DOHH2 (cell line): Measurements from ENCODE around the gene LPAR1.

Experiments used
- H3F3A ChIP-seq: fragments of 200-600 bp; sonication (generic), shearing (Covaris generic); 2 replicates; pipeline ENCODE4 v1.6.0; 2016; ENCODE audit warnings: antibody characterized with exemption, mild to moderate bottlenecking; ENCODE audit not compliant: control insufficient read depth, insufficient read depth
- H3K27ac ChIP-seq: fragments of 200-600 bp; sonication (generic); 2 replicates; pipeline ENCODE4 v1.5.1; 2014; ENCODE audit warnings: low read depth, mild to moderate bottlenecking, low read length, moderate library complexity
- H3K27me3 ChIP-seq: fragments of 200-600 bp; sonication (generic); 2 replicates; pipeline ENCODE4 v1.6.1; 2014; ENCODE audit warnings: mild to moderate bottlenecking, low read length, mixed read lengths; ENCODE audit not compliant: control insufficient read depth
- H3K36me3 ChIP-seq: fragments of 200-600 bp; sonication (generic); 2 replicates; pipeline ENCODE4 v1.6.1; 2014; ENCODE audit warnings: mild to moderate bottlenecking, low read length, moderate library complexity, mixed read lengths; ENCODE audit not compliant: control insufficient read depth
- H3K4me1 ChIP-seq: fragments of 200-600 bp; sonication (generic); 2 replicates; pipeline ENCODE4 v1.6.1; 2014; ENCODE audit warnings: mild to moderate bottlenecking, low read length, mixed read lengths; ENCODE audit not compliant: control insufficient read depth
- H3K4me2 ChIP-seq: fragments of 200-600 bp; sonication (generic); 2 replicates; pipeline ENCODE4 v1.6.0; 2014; ENCODE audit warnings: mild to moderate bottlenecking, low read length, moderate library complexity
- H3K4me3 ChIP-seq: fragments of 200-600 bp; sonication (generic); 2 replicates; pipeline ENCODE4 v1.5.1; 2014; ENCODE audit warnings: mild to moderate bottlenecking, low read length, mixed read lengths
- H3K79me2 ChIP-seq: fragments of 200-600 bp; sonication (generic); 2 replicates; pipeline ENCODE4 v1.6.1; 2014; ENCODE audit warnings: mild to moderate bottlenecking, low read length, mixed read lengths; ENCODE audit not compliant: control insufficient read depth
- H3K9me2 ChIP-seq: fragments of 200-600 bp; sonication (generic); replicated peaks from 2 replicates; pipeline ENCODE4 v1.6.1; 2014; ENCODE audit warnings: mild to moderate bottlenecking, low read length, mixed read lengths; ENCODE audit not compliant: control insufficient read depth
- H3K9me3 ChIP-seq: fragments of 200-600 bp; sonication (generic); 2 replicates; pipeline ENCODE4 v1.6.1; 2014; ENCODE audit warnings: antibody characterized with exemption, low read length, mixed read lengths; ENCODE audit not compliant: control insufficient read depth, insufficient read depth
- H4K20me1 ChIP-seq: fragments of 200-600 bp; sonication (generic); 2 replicates; pipeline ENCODE4 v1.6.0; 2014; ENCODE audit warnings: low read depth, mild to moderate bottlenecking, antibody characterized with exemption, low read length, moderate library complexity; ENCODE audit not compliant: control insufficient read depth, insufficient read depth
- CTCF ChIP-seq: fragments of 200-600 bp; sonication (generic); IDR thresholded peaks from one replicate; pipeline ENCODE4 v1.5.1; 2014; ENCODE audit warnings: antibody characterized with exemption, mild to moderate bottlenecking, low read depth, low read length; ENCODE audit not compliant: poor library complexity, severe bottlenecking
- EZH2phosphoT487 ChIP-seq: fragments of 200-600 bp; sonication (generic); IDR thresholded peaks from 2 replicates; pipeline ENCODE4 v1.6.1; 2017; ENCODE audit warnings: borderline replicate concordance, mild to moderate bottlenecking, antibody characterized with exemption, low read length, moderate library complexity, mixed read lengths

LPAR1 gene

GRCh38 chr9:110939047-110939446 lies 99.2 kb downstream of the LPAR1 start:
- H3K36me3 ChIP-seq: no peaks in the 10 kb centered on the region
- no peaks in the 10 kb centered on the region for H3K9me2 ChIP-seq
- no peaks in the 10 kb centered on the region for H4K20me1 ChIP-seq
- H3K27me3 ChIP-seq: no peaks in the 10 kb centered on the region
- no peak overlapping the region for H3K27ac ChIP-seq
- TF ChIP-seq CTCF: no peak
- H3K9me3 ChIP-seq: no peaks in the 10 kb centered on the region
- no peak overlapping the region for H3K4me3 ChIP-seq
- 0 out of 2 replicates have a peak, but pooled peaks cover 5% of the 10 kb centered on the region for H3K4me1 ChIP-seq
- H3F3A ChIP-seq: no peaks in the 10 kb centered on the region
- no peaks in the 10 kb centered on the region for H3K79me2 ChIP-seq
- H3K4me2 ChIP-seq: no peak overlapping the region

- Histone ChIP-seq H3K9me2 (no peaks in the 10 kb centered on the region), H3F3A (no peaks in the 10 kb centered on the region), H3K4me2 (no peak overlapping the region), H3K27ac (no peak overlapping the region), H3K4me1 (0 out of 2 replicates have a peak, but pooled peaks cover 5% of the 10 kb centered on the region), H3K27me3 (no peaks in the 10 kb centered on the region), H4K20me1 (no peaks in the 10 kb centered on the region), H3K4me3 (no peak overlapping the region), H3K79me2 (no peaks in the 10 kb centered on the region), H3K9me3 (no peaks in the 10 kb centered on the region), H3K36me3 (no peaks in the 10 kb centered on the region)
- TF ChIP-seq EZH2phosphoT487: no peak
- TF ChIP-seq CTCF: no peak
Measured at GRCh38 chr9:110938242-110938641, 100.0 kb downstream of the LPAR1 start.

- no peaks in the 10 kb centered on the region for H3K27me3 ChIP-seq
- 0 out of 2 replicates have a peak, but pooled peaks cover 5% of the 10 kb centered on the region for H3K4me1 ChIP-seq
- H3K36me3 ChIP-seq: no peaks in the 10 kb centered on the region
- H3K4me2 ChIP-seq: no peak overlapping the region
- no peaks in the 10 kb centered on the region for H3K79me2 ChIP-seq
- H3F3A ChIP-seq: no peaks in the 10 kb centered on the region
- H4K20me1 ChIP-seq: no peaks in the 10 kb centered on the region
- H3K9me3 ChIP-seq: no peaks in the 10 kb centered on the region
- TF ChIP-seq EZH2phosphoT487 (no peak), CTCF (no peak)
- no peak overlapping the region for H3K4me3 ChIP-seq
- no peak overlapping the region for H3K27ac ChIP-seq
- H3K9me2 ChIP-seq: no peaks in the 10 kb centered on the region
Measured at GRCh38 chr9:110936719-110937452, 101.4 kb downstream of the LPAR1 start.
